CD8-positive, alpha-beta memory T cell (primary cell): Measurements from ENCODE around the gene TNS1. TPM values are rescaled to one million over a fixed set of nuclear protein-coding genes. Genes with fewer than 3 reads are reported as not detected.

Experiments
- CTCF ChIA-PET: fragments of 350-600 bp; sonication (Branson Sonifier 250); formaldehyde crosslinking; loops from one replicate; lab custom pipeline; 2021; ENCODE audit warnings: antibody characterized with exemption; lab: Charles Lee
- POLR2A ChIA-PET: fragments of 350-600 bp; sonication (Branson Sonifier 250); formaldehyde crosslinking; loops from one replicate; lab custom pipeline; 2021; ENCODE audit warnings: antibody characterized with exemption; lab: Charles Lee
- DNase-seq, 5 donors: peaks; one replicate each; pipeline versions ENCODE4 v3.0.0 to v3.0.0-alpha.2; 2020 to 2022; ENCODE audit warnings: mixed read lengths in 1 of 5
- H3K27ac ChIP-seq: one replicate; pipeline ENCODE4 v1.7.0; 2013; ENCODE audit warnings: low read depth, mild to moderate bottlenecking, low read length, moderate library complexity
- H3K27me3 ChIP-seq: 2 replicates; pipeline ENCODE4 v1.7.0; 2013; ENCODE audit warnings: low read length, mild to moderate bottlenecking; ENCODE audit not compliant: insufficient read depth, poor library complexity, severe bottlenecking
- H3K36me3 ChIP-seq: 2 replicates; pipeline ENCODE4 v1.7.0; 2013; ENCODE audit warnings: mild to moderate bottlenecking, low read length, moderate library complexity; ENCODE audit not compliant: insufficient read depth
- H3K4me1 ChIP-seq: 2 replicates; pipeline ENCODE4 v1.7.0; 2013; ENCODE audit warnings: mild to moderate bottlenecking, low read length, moderate library complexity; ENCODE audit not compliant: insufficient read depth
- H3K4me3 ChIP-seq: 2 replicates; pipeline ENCODE4 v1.7.0; 2013; ENCODE audit warnings: mild to moderate bottlenecking, low read length
- H3K9me3 ChIP-seq: 2 replicates; pipeline ENCODE4 v1.7.0; 2013; ENCODE audit warnings: mild to moderate bottlenecking, low read length
- H3K27ac Mint-ChIP-seq, 8 donors: one replicate each; pipeline ENCODE4 v1.8.0; 2020 to 2021; ENCODE audit warnings: mixed read lengths in 8 of 8, mild to moderate bottlenecking in 6 of 8, inconsistent platforms in 3 of 8, moderate library complexity in 3 of 8
- H3K27me3 Mint-ChIP-seq, 2 donors: one replicate each; pipeline ENCODE4 v1.8.0; 2020 to 2021; ENCODE audit warnings: mixed read lengths in 2 of 2, mild to moderate bottlenecking in 1 of 2, moderate library complexity in 1 of 2
- H3K36me3 Mint-ChIP-seq, 3 donors: one replicate each; pipeline ENCODE4 v1.8.0; 2020 to 2021; ENCODE audit warnings: mixed read lengths in 3 of 3, inconsistent platforms in 1 of 3, mild to moderate bottlenecking in 1 of 3
- H3K4me1 Mint-ChIP-seq, 3 donors: one replicate each; pipeline ENCODE4 v1.8.0; 2020 to 2021; ENCODE audit warnings: mixed read lengths in 3 of 3, inconsistent platforms in 1 of 3, mild to moderate bottlenecking in 1 of 3
- H3K4me3 Mint-ChIP-seq, 7 donors: one replicate each; pipeline ENCODE4 v1.8.0; 2020 to 2021; ENCODE audit warnings: mixed read lengths in 7 of 7, mild to moderate bottlenecking in 6 of 7, moderate library complexity in 4 of 7, inconsistent platforms in 2 of 7
- H3K9me3 Mint-ChIP-seq, 5 donors: one replicate each; pipeline ENCODE4 v1.8.0; 2020 to 2022; ENCODE audit warnings: mixed read lengths in 5 of 5, mild to moderate bottlenecking in 3 of 5, moderate library complexity in 2 of 5, inconsistent platforms in 1 of 5
- polyA plus RNA-seq: library from polyadenylated mRNA; unstranded; fragments of 300-500 nt; fragmentation: Illumina TruSeq; gene quantifications from one replicate; pipeline ENCODE4 v1.2.3, GENCODE V29; 2021
- total RNA-seq, 2 experiments: library from RNA; stranded (reverse); gene quantifications; one replicate each; pipeline ENCODE4 v1.2.3, GENCODE V29; 2021

Gene TNS1
- total and polyA plus RNA-seq, 3 experiments from 2014 or later = 1.1 to 1.8 TPM; not detected in 1

DNA sequence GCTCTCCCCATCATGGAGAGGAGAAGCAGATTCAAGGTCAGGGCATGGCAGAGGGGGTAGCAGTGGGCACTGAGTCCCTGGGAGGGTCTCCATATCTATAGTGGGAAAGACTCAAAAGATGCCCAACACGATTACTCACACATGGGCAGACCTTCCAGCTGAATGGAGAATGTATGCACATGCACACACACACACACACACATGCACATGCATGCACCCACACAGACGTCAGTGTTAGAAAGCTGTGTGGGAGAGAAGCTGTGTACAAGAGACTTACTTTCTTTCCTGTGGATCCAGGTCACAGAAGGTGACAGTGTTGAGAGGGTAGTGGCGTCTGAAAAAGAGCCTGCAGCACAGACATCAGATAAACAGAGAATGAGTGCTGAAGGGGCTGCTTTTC lies 194.5 kb downstream of the TNS1 start:
- H3K4me3 ChIP-seq = no peak overlapping the region
- H3K4me1 ChIP-seq = no peaks in the 10 kb centered on the region
- CTCF ChIA-PET = no interaction called here
- H3K27ac ChIP-seq = no peak overlapping the region
- H3K36me3 ChIP-seq = no peaks in the 10 kb centered on the region
- no peaks in the 10 kb centered on the region for H3K4me1 Mint-ChIP-seq
- DNase-seq = no peak
- no peaks in the 10 kb centered on the region for H3K36me3 Mint-ChIP-seq
- H3K27ac Mint-ChIP-seq = no peak overlapping the region
- POLR2A ChIA-PET = no interaction called here
- no peaks in the 10 kb centered on the region for H3K27me3 ChIP-seq
- no peaks in the 10 kb centered on the region for H3K9me3 ChIP-seq
- no peak overlapping the region for H3K4me3 Mint-ChIP-seq
- no peaks in the 10 kb centered on the region for H3K9me3 Mint-ChIP-seq
- H3K27me3 Mint-ChIP-seq = peaks cover 9 to 11% of the 10 kb centered on the region in 2 donors

DNA sequence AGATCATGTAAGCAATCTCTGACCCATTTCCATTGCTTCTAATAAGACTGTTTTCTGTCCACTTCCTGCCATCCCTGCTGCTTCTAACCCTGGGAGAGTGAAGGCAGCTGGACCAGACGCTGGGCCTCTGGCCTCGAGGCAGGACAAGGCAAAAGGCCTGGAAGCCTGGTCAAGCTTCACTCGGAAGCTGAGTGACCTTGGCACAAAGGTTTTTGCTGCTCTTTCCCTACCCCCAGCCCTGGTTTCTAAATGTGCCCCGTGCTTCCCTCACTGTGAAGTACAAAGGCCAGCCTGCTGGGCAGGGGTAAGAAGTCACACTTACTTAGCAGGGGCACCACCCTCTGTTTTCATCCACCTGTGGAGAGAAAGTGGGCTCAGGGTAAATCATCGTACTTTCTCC lies 195.0 kb downstream of the TNS1 start:
- Histone ChIP-seq H3K27me3 (no peaks in the 10 kb centered on the region), H3K4me1 (no peaks in the 10 kb centered on the region), H3K9me3 (no peaks in the 10 kb centered on the region), H3K27ac (no peak overlapping the region), H3K4me3 (no peak overlapping the region), H3K36me3 (no peaks in the 10 kb centered on the region)
- Mint-ChIP-seq H3K27ac (no peak overlapping the region), H3K36me3 (no peaks in the 10 kb centered on the region), H3K27me3 (peaks cover 9 to 11% of the 10 kb centered on the region in 2 donors), H3K9me3 (no peaks in the 10 kb centered on the region), H3K4me3 (no peak overlapping the region), H3K4me1 (no peaks in the 10 kb centered on the region)
- ChIA-PET POLR2A (no interaction called here), CTCF (no interaction called here)
- DNase-seq = no peak

DNA sequence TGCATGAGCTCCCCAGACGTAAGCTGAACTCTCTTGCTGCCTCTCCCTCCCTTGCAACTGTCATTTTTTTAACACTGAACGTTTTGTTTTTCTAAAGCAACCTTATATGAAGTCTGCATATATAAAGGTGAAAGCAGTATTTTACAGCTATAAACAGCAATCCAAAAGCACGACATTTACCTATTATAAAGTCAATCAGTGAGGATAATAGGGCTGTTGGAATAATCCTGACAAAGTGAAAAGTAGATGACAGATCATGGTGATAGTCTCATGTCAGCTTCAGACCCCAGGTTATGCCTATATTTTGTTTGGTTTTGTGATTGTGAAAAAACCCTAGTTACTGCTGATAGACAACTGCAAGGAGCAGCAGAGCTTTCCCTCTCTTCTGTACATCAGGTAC lies 195.8 kb downstream of the TNS1 start:
- H3K27ac ChIP-seq = no peak overlapping the region
- POLR2A ChIA-PET = no interaction called here
- H3K27me3 ChIP-seq = no peaks in the 10 kb centered on the region
- DNase-seq = no peak
- no peaks in the 10 kb centered on the region for H3K9me3 ChIP-seq
- Mint-ChIP-seq H3K27me3 (peaks cover 9 to 10% of the 10 kb centered on the region in 2 donors), H3K9me3 (no peaks in the 10 kb centered on the region), H3K4me3 (no peak overlapping the region), H3K4me1 (no peaks in the 10 kb centered on the region), H3K36me3 (no peaks in the 10 kb centered on the region), H3K27ac (no peak overlapping the region)
- no peaks in the 10 kb centered on the region for H3K4me1 ChIP-seq
- H3K36me3 ChIP-seq = no peaks in the 10 kb centered on the region
- H3K4me3 ChIP-seq = no peak overlapping the region
- CTCF ChIA-PET = no interaction called here

DNA sequence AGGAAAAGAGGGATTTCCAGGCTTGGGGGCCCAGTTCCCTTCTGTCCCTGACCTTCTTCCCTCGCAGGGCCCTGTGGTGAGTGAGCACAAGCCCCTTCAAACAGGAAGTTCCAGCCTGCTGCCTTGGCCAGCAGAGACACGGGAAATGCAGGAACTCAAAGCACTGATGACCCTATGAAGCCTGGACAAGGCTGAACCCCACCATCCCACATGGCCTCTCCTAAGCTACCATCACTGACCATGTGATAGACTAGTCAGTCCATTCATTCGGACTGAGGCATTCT lies 196.4 kb downstream of the TNS1 start:
- CTCF ChIA-PET = no interaction called here
- Mint-ChIP-seq H3K36me3 (no peaks in the 10 kb centered on the region), H3K27ac (no peak overlapping the region), H3K9me3 (no peaks in the 10 kb centered on the region), H3K4me1 (no peaks in the 10 kb centered on the region), H3K27me3 (peaks cover 6 to 9% of the 10 kb centered on the region in 2 donors), H3K4me3 (no peak overlapping the region)
- no peaks in the 10 kb centered on the region for H3K4me1 ChIP-seq
- H3K4me3 ChIP-seq = no peak overlapping the region
- no peaks in the 10 kb centered on the region for H3K27me3 ChIP-seq
- DNase-seq = no peak
- H3K9me3 ChIP-seq = no peaks in the 10 kb centered on the region
- no peaks in the 10 kb centered on the region for H3K36me3 ChIP-seq
- H3K27ac ChIP-seq = no peak overlapping the region
- POLR2A ChIA-PET = no interaction called here

- ChIA-PET POLR2A (no interaction called here), CTCF (no interaction called here)
- Mint-ChIP-seq H3K27ac (no peak overlapping the region), H3K4me3 (no peak overlapping the region), H3K4me1 (no peaks in the 10 kb centered on the region), H3K36me3 (no peaks in the 10 kb centered on the region), H3K9me3 (no peaks in the 10 kb centered on the region), H3K27me3 (peaks cover 6 to 9% of the 10 kb centered on the region in 2 donors)
- Histone ChIP-seq H3K9me3 (no peaks in the 10 kb centered on the region), H3K27me3 (no peaks in the 10 kb centered on the region), H3K36me3 (no peaks in the 10 kb centered on the region), H3K4me1 (no peaks in the 10 kb centered on the region), H3K4me3 (no peak overlapping the region), H3K27ac (no peak overlapping the region)
- DNase-seq = peak in 1 of 5 donors; percentile 12
Observed at GRCh38 chr2:217805668-217806481, 196.9 kb downstream of the TNS1 start.

DNA sequence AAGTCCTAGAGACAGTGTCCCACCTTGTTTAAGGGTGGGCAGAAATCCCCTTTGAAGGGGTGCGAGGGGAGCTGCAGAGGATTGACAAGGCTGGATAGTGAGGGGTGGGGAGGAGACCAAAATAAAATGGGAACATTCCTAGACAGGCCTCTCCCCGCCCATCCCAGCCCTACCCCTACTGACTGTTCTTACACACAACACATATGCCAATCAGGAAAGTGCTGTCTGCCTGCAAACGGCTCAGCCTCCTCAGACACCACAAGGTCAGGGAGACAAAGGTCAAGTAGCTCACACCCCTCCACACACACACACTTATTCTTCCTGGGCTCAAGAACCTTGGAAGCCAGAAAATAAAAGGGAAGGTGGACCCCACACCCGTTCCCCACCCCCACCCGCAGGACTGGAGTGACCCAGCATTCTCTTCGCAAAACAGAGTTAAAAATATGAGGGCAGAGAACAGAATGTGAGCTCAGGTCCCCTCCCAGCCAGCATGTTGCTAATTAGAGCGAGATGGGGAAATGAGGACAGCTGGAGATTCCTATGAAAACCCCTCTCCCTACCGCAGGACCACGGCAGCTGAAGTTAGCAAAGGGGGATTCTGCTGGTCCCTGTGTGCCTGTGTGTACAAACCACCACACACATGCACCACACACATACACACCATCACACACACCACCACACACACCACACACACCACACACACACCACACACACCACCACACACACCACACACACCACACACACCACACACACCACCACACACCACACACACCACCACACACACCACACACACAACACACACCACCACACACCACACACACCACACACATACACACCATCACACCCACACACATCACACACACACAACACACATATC lies 197.8 kb downstream of the TNS1 start:
- CTCF ChIA-PET = interaction anchor here (1.0 kb wide), 1 partner anchor 16 kb away, joined by 3 read pairs; no protein-coding TSS in a partner anchor
- H3K4me1 Mint-ChIP-seq = no peaks in the 10 kb centered on the region

GRCh38 chr2:217804338-217804737 lies 198.5 kb downstream of the TNS1 start:
- no peak overlapping the region for H3K27ac ChIP-seq
- DNase-seq = no peak
- Mint-ChIP-seq H3K36me3 (no peaks in the 10 kb centered on the region), H3K4me1 (no peaks in the 10 kb centered on the region), H3K27me3 (peaks cover 7 to 9% of the 10 kb centered on the region in 2 donors), H3K27ac (no peak overlapping the region), H3K9me3 (no peaks in the 10 kb centered on the region), H3K4me3 (no peak overlapping the region)
- CTCF ChIA-PET = interaction anchor here (1.0 to 2.8 kb wide), 2 partner anchors 15 to 19 kb away, joined by 3 to 8 read pairs; no protein-coding TSS in a partner anchor
- H3K27me3 ChIP-seq = no peaks in the 10 kb centered on the region
- no peak overlapping the region for H3K4me3 ChIP-seq
- H3K36me3 ChIP-seq = no peaks in the 10 kb centered on the region
- no peaks in the 10 kb centered on the region for H3K9me3 ChIP-seq
- H3K4me1 ChIP-seq = no peaks in the 10 kb centered on the region
- POLR2A ChIA-PET = no interaction called here

More for the DNA sequence above, 197.8 kb downstream of the TNS1 start:
- H3K27me3 ChIP-seq = no peaks in the 10 kb centered on the region
- H3K9me3 ChIP-seq = no peaks in the 10 kb centered on the region
- Mint-ChIP-seq H3K9me3 (no peaks in the 10 kb centered on the region), H3K27ac (no peak overlapping the region), H3K36me3 (no peaks in the 10 kb centered on the region), H3K4me3 (no peak overlapping the region), H3K27me3 (peaks cover 7 to 9% of the 10 kb centered on the region in 2 donors)
- no peaks in the 10 kb centered on the region for H3K4me1 ChIP-seq
- no peak overlapping the region for H3K27ac ChIP-seq
- DNase-seq = peak in 1 of 5 donors; percentile 1
- POLR2A ChIA-PET = no interaction called here
- no peak overlapping the region for H3K4me3 ChIP-seq
- no peaks in the 10 kb centered on the region for H3K36me3 ChIP-seq

DNA sequence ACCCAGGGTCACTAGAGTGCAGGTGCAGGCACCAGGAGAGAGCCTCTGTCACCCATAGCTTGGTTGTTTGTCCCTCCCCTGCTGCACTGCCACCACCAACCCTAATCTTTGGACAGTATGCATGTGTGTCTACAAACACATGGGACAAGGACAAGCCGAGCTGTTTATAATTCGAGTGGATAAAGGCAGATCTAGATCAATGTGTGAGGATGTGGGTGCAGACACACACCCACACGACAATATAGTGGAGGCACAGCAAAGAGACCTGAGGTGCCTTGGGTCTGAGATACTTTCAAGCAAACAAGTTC lies 199.2 kb downstream of the TNS1 start:
- ChIA-PET CTCF (interaction anchor here (2.4 to 2.8 kb wide), 2 partner anchors 15 to 18 kb away, joined by 8 to 13 read pairs; no protein-coding TSS in a partner anchor), POLR2A (no interaction called here)
- no peak for DNase-seq
- no peak overlapping the region for H3K4me3 ChIP-seq
- peaks cover 4 to 9% of the 10 kb centered on the region in 2 donors for H3K27me3 Mint-ChIP-seq
- H3K4me1 ChIP-seq = no peaks in the 10 kb centered on the region
- no peaks in the 10 kb centered on the region for H3K27me3 ChIP-seq
- H3K27ac ChIP-seq = no peak overlapping the region
- H3K4me1 Mint-ChIP-seq = no peaks in the 10 kb centered on the region
- no peaks in the 10 kb centered on the region for H3K9me3 Mint-ChIP-seq
- no peaks in the 10 kb centered on the region for H3K36me3 Mint-ChIP-seq
- no peaks in the 10 kb centered on the region for H3K9me3 ChIP-seq
- no peak overlapping the region for H3K4me3 Mint-ChIP-seq
- H3K36me3 ChIP-seq = no peaks in the 10 kb centered on the region
- no peak overlapping the region for H3K27ac Mint-ChIP-seq
